Measurements from ENCODE around the gene RPP14. TPM values are rescaled to one million over a fixed set of nuclear protein-coding genes. Genes with fewer than 3 reads are reported as not detected.

RPP14 gene
- total RNA-seq, 1 experiment from 2014 or later: 20.0 TPM

DNA sequence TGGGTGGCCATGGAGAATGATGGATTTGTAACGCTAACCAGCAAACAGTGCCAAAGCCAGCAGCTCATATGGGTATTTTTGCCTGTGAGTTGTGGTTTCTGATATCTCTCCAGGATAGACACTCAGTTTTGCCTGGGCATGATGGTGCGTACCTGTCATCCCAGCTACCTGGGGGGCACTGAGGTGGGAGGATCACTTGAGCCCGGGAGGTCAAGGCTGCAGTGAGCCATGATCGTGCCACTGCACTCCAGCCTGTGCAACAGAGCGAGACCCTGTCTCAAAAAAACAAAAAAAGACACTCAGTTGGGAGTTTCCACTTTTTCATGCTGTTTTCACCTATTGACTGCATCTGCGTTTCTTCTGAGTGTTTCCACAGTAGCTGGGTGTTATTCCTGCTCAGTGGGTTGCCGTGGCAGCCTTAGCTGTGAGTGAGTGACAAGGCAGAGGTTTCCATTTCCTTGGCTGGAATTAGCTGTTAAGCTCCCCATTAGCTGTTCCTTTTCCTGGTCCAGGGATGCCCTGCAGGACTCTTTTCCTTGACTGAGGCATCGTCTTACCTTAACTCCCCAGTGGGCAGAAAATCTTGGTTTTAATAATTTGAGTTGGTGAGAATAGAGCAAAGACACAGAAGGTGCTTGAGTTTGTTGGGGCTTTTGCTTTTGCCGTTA lies 14.2 kb upstream of the RPP14 start:
- no peak for DNase-seq (ENCODE audit: low read depth)

GRCh38 chr3:58292866-58293265 lies 13.2 kb upstream of the RPP14 start:
- DNase-seq (ENCODE audit: low read depth): no peak

DNA sequence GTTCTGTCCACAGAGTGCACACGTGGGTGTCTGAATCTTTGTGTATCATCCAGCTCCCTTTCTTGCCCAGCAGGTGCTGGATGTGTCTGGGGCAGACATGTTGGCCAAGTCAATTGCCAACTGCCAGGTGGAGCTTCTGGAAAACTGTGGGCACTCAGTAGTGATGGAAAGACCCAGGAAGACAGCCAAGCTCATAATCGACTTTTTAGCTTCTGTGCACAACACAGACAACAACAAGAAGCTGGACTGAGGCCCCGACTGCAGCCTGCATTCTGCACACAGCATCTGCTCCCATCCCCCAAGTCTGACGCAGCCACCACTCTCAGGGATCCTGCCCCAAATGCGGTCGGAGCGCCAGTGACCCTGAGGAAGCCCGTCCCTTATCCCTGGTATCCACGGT lies 12.5 kb upstream of the RPP14 start:
- no peak for DNase-seq (ENCODE audit: low read depth)

DNA sequence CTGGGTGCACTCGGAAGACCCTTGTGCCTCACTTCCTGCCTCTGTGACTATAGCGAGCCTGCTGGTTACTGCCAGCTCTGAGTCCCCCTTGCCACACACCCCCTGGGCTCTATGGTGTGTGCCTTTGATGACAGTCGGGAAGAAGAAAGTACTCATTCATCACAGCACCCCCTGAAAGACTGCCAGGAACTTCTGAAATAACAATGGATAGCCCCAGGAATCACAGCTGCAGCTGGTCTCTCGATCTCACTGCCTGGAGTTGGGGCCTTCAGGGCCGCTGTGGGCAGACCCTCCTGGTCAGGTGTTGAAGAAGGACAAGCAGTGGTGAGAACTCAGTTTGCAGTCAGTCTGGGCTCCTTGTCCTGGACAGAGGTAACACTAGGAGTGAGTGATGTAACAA lies 9.8 kb upstream of the RPP14 start:
- DNase-seq (ENCODE audit: low read depth): no peak

DNA sequence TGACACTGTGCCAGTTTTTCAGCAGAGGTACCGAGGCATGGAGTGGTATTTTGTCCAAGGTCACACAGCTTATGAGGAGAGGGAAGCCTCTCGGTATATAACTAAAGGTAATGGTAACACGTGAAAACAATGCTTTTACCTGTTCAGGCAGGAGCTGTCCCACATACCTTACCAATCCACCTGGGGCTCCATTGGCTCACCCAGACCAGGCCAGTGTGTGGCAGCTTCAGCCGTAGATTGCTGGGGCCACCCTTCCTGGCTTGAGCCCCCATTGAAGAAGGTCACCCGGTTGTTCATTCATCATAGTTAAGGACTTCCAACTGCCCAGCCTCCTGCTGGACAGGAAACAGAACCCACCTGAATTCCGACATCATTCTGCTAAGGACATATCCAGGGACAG lies 9.2 kb upstream of the RPP14 start:
- no peak for DNase-seq (ENCODE audit: low read depth)

DNA sequence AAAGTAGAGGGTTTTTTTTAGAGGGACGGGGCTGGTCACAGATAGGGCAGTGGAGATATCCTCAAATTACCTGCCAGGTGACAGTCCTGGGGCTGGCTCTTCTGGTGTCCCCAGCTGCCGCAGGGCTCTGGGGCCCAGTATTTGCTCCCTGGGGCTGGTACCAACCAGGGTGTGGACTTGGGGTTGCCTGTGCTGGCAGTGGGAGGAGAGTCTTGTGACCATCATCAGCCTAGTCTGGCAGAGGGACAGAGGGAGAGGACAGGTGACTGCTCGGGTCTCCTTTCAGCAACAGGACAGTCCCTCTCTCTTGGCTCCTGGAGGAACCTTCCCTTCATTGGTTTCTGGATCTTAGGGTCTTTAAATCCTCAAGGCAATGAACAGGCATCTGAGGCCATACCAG lies 7.9 kb upstream of the RPP14 start:
- DNase-seq (ENCODE audit: low read depth): no peak

DNA sequence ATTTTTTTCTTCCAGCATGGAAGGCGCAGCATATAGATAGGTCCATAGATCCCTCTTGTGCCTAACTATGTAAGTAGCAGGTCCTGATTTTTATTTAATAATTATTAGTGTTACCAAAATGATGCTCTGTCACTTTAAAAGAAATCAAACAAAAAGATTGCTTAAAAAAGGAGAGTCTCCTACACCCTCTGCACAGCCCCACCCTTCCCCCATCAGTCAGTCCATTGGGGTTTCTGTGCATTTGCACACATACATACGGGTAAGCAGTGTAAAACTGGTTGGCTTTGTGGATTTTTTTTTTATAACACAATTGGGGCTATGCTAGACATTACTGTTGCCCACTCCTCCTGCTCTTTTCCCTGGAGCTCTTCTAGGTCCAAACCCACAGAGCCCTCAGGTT lies 7.0 kb upstream of the RPP14 start:
- DNase-seq (ENCODE audit: low read depth): no peak

- peak; percentile 33 for DNase-seq (ENCODE audit: low read depth)
Measured at GRCh38 chr3:58299839-58300516, 6.1 kb upstream of the RPP14 start.

DNA sequence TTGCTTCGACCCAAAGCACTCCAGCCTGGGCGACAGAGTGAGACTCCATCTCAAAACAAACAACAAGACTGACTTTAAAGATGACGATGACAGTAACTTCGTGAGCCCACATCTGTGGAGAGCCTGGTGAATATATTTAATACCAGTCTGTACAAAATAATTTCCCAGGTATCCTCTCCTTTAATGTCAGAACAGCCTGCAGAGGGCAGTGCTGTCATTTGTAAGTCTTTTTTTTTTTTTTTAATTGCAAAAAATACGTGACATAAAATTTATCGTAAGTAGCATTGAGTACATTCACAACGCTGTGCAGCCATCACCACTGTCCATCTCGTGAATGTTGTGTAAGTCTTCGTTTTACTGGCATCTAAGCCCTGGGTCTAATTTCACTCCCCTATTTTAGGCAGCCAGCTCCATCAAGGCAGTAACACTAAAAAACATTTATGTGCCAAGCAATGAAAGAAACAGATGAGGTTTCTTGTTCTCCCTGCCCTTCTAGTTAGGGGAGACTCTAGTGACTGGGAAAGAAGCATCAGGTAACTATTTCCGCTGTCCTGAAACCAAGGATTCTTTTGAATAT lies 1.7 kb downstream of the RPP14 start:
- peak; percentile 63 for DNase-seq (ENCODE audit: low read depth)

DNA sequence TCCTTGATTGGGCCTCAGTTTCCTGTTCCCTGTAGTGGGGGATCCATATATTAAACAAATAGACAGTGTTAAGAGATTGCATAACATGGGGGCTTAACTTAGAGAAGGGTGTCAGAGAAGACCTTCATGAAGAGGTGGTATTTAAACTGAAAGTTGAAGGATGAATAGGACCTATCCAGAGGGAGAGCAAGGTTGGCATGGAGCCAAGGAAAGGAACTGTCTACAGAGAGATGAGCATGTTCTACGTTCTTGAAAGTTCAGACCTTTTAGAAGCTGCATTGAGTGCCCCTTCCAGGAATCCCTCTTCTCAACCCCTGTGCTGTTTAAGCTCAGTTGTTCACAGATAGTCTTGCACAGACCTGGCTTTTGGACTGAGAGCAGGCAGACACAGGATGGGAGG lies 2.7 kb downstream of the RPP14 start:
- DNase-seq (ENCODE audit: low read depth): no peak

- no peak for DNase-seq (ENCODE audit: low read depth)
Measured at GRCh38 chr3:58317811-58318210, 11.8 kb downstream of the RPP14 start.

DNA sequence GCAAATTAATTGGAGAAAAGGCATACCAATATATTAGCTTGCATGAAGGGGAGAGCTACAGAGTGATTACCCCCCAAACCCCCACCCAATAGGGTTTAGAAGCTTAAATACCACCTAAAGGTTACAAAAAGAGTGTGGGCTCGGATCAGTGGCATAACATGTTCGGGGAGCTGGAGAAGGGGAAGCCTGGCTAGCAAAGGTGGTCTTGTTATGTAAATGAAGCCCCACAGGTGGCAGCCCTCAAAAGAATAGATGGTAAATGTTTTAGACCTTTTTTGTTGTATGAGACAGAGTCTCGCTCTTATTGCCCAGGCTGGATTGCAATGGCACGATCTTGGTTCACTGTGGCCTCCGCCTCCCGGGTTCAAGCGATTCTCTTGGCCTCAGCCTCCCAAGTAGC lies 15.7 kb downstream of the RPP14 start:
- no peak for DNase-seq (ENCODE audit: low read depth)

- DNase-seq (ENCODE audit: low read depth): no peak
Measured at GRCh38 chr3:58322793-58323192, 16.7 kb downstream of the RPP14 start.

- no peak for DNase-seq (ENCODE audit: low read depth)
Measured at GRCh38 chr3:58323529-58324390, 17.7 kb downstream of the RPP14 start.

GRCh38 chr3:58324391-58325390 lies 18.6 kb downstream of the RPP14 start:
- no peak for DNase-seq (ENCODE audit: low read depth)

DNA sequence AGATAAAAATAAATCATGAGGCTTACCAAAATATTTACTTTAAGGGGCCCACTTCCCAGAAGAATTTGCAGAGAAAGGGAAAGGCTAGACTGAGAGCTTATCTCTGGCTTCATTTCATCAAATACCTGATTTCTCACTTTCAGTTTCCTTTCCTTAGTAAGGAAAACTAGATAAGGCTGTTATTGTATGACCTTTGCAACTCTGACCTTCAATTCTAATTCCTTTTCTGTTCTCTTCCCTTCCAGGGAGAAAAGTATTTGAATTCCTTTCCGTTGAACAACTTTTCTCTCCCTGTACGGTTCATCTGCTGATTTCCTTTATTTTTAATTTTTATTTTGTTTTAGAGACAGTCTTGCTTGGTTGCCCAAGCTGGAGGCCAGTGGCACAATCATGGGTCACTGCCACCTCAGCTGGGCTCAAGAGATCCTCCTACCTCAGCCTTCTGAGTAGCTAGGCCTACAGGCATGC lies 19.5 kb downstream of the RPP14 start:
- DNase-seq (ENCODE audit: low read depth): no peak

DNA sequence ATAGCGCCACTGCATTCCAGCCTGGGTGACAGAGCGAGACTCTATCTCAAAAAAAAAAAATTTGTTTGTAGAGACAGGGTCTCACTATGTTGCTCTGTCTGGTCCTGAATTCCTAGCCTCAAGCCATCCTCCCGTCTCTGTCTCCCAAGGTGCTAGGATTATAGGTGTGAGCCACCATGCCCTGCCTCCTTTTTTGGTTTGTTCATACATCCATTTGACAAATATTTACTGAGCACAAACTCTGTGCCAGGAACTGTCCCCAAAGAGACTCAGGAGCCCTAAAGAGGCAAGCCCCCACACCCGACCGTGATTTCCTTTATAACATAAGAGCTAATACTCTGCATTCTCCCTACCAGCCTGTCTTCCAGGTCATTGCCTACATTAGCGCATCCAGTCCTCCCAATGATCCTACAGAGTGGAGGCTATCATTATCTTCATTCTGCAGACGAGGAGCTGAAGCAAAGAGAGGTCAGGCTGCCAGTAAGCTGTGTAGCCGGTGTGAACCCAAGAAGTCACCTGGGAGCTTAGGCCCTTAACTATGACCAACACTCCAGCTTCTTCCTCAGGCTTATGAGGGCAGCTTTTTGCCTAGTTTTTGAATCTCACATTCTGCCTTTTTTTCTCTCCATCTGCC lies 20.3 kb downstream of the RPP14 start:
- no peak for DNase-seq (ENCODE audit: low read depth)

DNA sequence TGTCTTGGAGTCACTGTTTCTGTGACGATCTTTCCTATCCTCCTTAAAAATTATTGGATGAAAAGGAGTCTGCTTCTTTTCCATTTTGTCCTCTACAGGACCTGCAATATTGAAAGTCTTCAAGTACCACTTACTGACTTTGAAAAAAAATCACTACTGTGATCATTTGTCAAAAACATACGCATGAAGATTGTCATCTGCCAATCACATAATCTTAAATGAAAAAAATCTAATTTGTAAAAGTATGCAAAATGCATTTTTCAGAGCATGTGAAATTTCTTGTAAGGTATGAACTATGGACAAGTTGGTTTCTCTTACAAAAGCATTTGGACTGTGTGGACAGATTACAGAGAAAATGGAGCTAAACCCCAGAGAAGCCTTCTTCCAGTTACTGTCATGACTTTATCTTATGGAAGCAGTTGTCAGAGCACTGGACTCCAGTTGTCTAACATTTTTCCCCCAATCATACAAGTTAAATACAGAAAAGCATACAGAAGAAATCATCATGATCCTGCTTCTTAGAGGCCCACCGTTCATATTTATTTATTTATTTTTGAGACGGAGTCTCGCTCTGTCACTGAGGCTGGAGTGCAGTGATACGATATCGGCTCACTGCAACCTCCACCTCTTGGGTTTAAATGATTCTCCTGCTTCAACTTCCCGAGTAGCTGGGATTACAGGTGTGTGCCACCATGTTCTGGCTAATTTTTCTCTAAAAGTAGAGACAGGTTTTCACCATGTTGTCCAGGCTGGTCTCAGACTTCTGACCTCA lies 23.3 kb downstream of the RPP14 start:
- no peak for DNase-seq (ENCODE audit: low read depth)

DNA sequence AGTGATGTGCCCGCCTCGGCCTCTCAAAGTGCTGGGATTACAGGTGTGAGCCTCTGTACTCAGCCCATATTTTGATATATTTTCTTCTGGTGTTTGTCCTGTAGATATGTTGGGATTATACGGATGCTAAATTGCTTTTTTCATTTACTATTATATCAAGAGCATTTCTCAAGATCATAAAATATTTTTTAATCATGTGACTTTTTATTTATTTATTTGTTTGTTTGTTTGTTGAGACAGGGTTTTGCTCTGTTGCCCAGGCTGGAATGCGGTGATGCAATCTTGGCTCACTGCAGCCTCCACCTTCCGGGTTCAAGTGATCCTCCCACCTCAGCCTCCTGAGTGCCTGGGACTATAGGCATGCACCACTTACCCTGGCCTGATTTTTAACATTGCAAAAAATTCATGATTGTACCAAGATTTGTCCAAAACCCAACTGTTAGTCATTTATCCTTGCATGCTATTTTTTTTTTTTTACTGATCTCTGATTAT lies 23.9 kb downstream of the RPP14 start:
- DNase-seq (ENCODE audit: low read depth): no peak
